Tibial nerve (tissue), 4 donors: ENCODE measurements around the gene TRABD2B. TPM values are rescaled to one million over a fixed set of nuclear protein-coding genes. Genes with fewer than 3 reads are reported as not detected.

ENCODE experiments used
- DNase-seq, 2 donors: peaks; one replicate each; pipeline ENCODE4 v3.0.0-alpha.2; 2019; ENCODE audit warnings: low spot score in 2 of 2
- H3K27ac ChIP-seq, 4 donors: fragments of 200-600 bp; sonication (generic) in 3 of 4; one replicate each; pipeline ENCODE4 v1.5.1; 2017 to 2019; ENCODE audit warnings: mild to moderate bottlenecking in 1 of 4
- H3K27me3 ChIP-seq, 2 donors: fragments of 200-600 bp; sonication (generic) in 1 of 2; one replicate each; pipeline versions ENCODE4 v1.5.1 to v1.6.0; 2017 to 2019
- H3K36me3 ChIP-seq, 3 donors: fragments of 200-600 bp; sonication (generic); one replicate each; pipeline ENCODE4 v1.5.1; 2018 to 2019
- H3K4me1 ChIP-seq, 4 donors: fragments of 200-600 bp; sonication (generic) in 3 of 4; one replicate each; pipeline ENCODE4 v1.5.1; 2017 to 2019
- H3K4me3 ChIP-seq, 4 donors: fragments of 200-600 bp; sonication (generic) in 3 of 4; one replicate each; pipeline ENCODE4 v1.5.1; 2017 to 2019; ENCODE audit warnings: mild to moderate bottlenecking in 1 of 4, moderate library complexity in 1 of 4
- H3K9me3 ChIP-seq, 4 donors: fragments of 200-600 bp; sonication (generic) in 3 of 4; one replicate each; pipeline ENCODE4 v1.5.1; 2017 to 2019
- EP300 ChIP-seq, 2 donors: sonication (generic); formaldehyde crosslinking; IDR thresholded peaks; one replicate each; pipeline ENCODE4 v1.6.1; 2017; ENCODE audit warnings: antibody characterized with exemption in 2 of 2, mild to moderate bottlenecking in 1 of 2
- POLR2A ChIP-seq, 2 donors: fragments of 450-650 bp; IDR thresholded peaks; one replicate each; pipeline ENCODE4 v1.6.1; 2017; ENCODE audit warnings: antibody characterized with exemption in 2 of 2, mild to moderate bottlenecking in 2 of 2, moderate library complexity in 2 of 2
- WGBS, 2 donors: methylation state at CpG; one replicate each; pipeline ENCODE4 v1.1.5; 2018; 5-methylcytosine and 5-hydroxymethylcytosine counted together
- total RNA-seq, 4 donors: library from RNA; depleted of rRNA; stranded (reverse); fragments of >200 nt; gene quantifications; one replicate each; pipeline ENCODE4 v1.1.0, GENCODE V29; 2016
- TF ChIP-seq, protein P1 (sequence below), 5 experiments: fragments of 200-600 bp in 3 of 5; fragments of 450-650 bp in 2 of 5; sonication (generic) in 3 of 5; IDR thresholded peaks; one replicate each; pipeline ENCODE4 v1.5.1; 2016 to 2019; ENCODE audit warnings: antibody characterized with exemption in 5 of 5, mild to moderate bottlenecking in 3 of 5, moderate library complexity in 2 of 5

TRABD2B gene
- total RNA-seq, 4 donors from 2014 or later, result 1.3 to 4.1 (median 2.3) TPM

DNA sequence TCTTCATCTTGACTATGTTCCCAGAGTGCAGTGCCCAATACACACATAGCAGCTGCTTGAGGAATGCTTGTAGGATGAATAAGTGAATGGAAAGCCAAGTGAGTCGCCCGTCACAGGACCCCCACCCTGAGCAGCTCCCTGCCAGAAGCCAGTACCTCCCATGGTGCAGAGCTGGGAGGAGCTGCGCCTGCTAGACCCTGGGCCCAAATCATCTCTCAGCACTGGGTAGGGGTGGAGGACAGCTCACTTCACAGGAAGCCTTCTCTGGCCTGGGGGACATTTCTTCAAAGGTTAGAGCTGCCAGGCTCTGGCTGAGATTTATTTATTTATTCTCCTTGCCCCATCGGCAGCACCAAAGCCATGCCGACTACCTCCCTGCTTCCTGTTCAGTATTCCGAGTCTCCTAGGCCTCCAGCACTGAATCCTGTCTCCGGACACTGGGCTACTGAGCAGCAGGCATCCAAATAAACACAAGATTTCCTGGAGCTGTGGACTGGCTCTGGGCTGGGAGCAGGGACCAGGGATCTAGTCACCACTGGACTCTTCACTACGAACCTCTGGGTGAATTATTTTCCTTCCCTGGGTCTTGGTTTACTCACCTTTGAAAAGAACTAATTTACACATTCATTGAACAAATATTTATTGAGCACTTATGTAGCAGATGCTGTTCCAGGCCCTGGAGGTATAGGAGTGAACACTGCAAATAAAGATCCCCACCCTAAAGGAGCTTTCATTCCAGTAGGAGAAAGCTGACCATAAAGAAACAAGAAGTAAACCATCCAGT, 187.7 kb downstream of the TRABD2B start:
- H3K4me1 ChIP-seq, result peaks cover 0 to 38% (median 6%) of the 10 kb centered on the region in 4 donors
- no peak for DNase-seq
- no peaks in the 10 kb centered on the region for H3K27me3 ChIP-seq
- H3K27ac ChIP-seq, result no peak overlapping the region
- 42 to 59% methylated on average over 8 of the region's 8 CpGs for WGBS, 2 donors
- no peaks in the 10 kb centered on the region for H3K9me3 ChIP-seq
- TF ChIP-seq POLR2A (IDR thresholded peaks at IDR 0.05) (no peak), EP300 (IDR thresholded peaks at IDR 0.05) (no peak)
- TF ChIP-seq, protein P1, sequence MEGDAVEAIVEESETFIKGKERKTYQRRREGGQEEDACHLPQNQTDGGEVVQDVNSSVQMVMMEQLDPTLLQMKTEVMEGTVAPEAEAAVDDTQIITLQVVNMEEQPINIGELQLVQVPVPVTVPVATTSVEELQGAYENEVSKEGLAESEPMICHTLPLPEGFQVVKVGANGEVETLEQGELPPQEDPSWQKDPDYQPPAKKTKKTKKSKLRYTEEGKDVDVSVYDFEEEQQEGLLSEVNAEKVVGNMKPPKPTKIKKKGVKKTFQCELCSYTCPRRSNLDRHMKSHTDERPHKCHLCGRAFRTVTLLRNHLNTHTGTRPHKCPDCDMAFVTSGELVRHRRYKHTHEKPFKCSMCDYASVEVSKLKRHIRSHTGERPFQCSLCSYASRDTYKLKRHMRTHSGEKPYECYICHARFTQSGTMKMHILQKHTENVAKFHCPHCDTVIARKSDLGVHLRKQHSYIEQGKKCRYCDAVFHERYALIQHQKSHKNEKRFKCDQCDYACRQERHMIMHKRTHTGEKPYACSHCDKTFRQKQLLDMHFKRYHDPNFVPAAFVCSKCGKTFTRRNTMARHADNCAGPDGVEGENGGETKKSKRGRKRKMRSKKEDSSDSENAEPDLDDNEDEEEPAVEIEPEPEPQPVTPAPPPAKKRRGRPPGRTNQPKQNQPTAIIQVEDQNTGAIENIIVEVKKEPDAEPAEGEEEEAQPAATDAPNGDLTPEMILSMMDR (IDR thresholded peaks at IDR 0.05), result no peak
- no peak overlapping the region for H3K4me3 ChIP-seq
- no peaks in the 10 kb centered on the region for H3K36me3 ChIP-seq

DNA sequence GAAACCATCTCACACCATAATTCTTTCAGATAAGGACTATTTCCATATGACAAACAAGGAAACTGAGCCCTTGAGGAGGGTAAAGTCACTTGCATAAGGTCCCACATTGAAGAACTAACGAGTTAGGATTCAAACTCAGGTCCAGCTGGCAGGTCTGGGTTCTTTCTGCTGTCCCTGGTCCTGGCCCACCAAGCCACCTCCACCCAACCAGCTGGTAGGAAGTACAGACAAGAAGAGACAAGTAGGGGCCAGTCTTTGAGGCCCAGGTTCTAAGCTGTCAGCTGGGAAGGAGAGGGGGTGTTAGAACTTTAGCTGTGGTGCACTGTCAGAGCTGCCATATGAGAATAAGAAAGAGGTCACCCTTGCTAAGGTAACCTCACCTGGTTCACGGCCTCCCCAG, 188.6 kb downstream of the TRABD2B start:
- no peaks in the 10 kb centered on the region for H3K27me3 ChIP-seq
- H3K4me3 ChIP-seq, result no peak overlapping the region
- no peak for DNase-seq
- H3K9me3 ChIP-seq, result no peaks in the 10 kb centered on the region
- no peak overlapping the region for H3K27ac ChIP-seq
- TF ChIP-seq POLR2A (IDR thresholded peaks at IDR 0.05) (no peak), EP300 (IDR thresholded peaks at IDR 0.05) (no peak)
- TF ChIP-seq, protein P1 (IDR thresholded peaks at IDR 0.05), result no peak
- no peaks in the 10 kb centered on the region for H3K36me3 ChIP-seq
- 87 to 91% methylated on average over 2 of the region's 2 CpGs for WGBS, 2 donors
- peaks cover 0 to 31% (median 1%) of the 10 kb centered on the region in 4 donors for H3K4me1 ChIP-seq

DNA sequence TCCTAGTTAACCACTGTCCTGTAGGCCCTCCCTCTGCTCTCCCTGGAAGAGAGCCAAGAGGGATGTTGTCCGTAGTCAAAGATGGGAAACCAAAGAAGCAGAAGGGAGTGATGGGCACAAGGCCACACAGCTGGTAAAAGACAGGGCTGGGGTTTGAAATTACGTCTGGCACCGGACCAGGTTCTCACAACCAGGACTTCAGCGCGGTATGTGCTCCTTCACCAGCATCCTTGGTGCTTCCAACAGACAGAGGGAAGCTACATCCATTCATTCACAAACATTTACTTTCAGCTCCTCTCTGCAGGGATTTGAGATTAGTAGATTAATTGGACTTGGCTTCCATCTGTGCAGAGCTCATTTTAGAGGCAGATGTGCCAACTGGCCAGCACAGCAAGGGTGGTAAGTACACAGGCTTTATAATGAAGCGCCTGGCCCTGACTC, 191.2 kb downstream of the TRABD2B start:
- H3K27ac ChIP-seq, result no peak overlapping the region
- DNase-seq, result no peak
- no peak overlapping the region for H3K4me3 ChIP-seq
- TF ChIP-seq EP300 (IDR thresholded peaks at IDR 0.05) (no peak), POLR2A (IDR thresholded peaks at IDR 0.05) (no peak)
- TF ChIP-seq, protein P1 (IDR thresholded peaks at IDR 0.05), result no peak
- no peaks in the 10 kb centered on the region for H3K27me3 ChIP-seq
- H3K4me1 ChIP-seq, result peaks cover 0 to 17% (median 0%) of the 10 kb centered on the region in 4 donors
- H3K36me3 ChIP-seq, result peaks cover 0 to 6% (median 0%) of the 10 kb centered on the region in 3 donors
- no peaks in the 10 kb centered on the region for H3K9me3 ChIP-seq
- WGBS, 2 donors, result 59 to 63% methylated on average over 6 of the region's 6 CpGs

DNA sequence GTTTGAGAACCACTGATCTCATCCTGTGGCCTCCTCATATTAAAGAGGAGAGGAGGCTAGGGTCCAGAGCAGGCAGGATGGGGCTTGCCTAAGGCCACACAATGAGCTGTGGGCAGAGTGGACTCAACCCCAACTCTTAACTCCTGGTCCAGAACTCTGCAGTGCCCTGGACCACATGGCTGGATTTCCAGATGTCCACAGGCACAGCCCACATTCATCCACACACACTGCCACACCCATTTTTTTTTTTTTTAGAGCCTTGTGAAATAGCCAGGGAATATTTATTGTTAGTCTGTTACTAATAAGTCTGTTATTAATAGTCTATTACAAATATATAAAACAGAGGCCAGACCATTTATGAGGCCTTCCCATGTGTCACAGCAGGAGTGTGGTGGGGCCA, 192.2 kb downstream of the TRABD2B start:
- DNase-seq, result no peak
- TF ChIP-seq EP300 (IDR thresholded peaks at IDR 0.05) (no peak), POLR2A (IDR thresholded peaks at IDR 0.05) (no peak)
- TF ChIP-seq, protein P1 (IDR thresholded peaks at IDR 0.05), result no peak
- H3K27me3 ChIP-seq, result no peaks in the 10 kb centered on the region
- H3K4me3 ChIP-seq, result no peak overlapping the region
- H3K4me1 ChIP-seq, result peaks cover 0 to 15% (median 0%) of the 10 kb centered on the region in 4 donors
- H3K27ac ChIP-seq, result no peak overlapping the region
- H3K36me3 ChIP-seq, result peaks cover 0 to 16% (median 0%) of the 10 kb centered on the region in 3 donors
- no peaks in the 10 kb centered on the region for H3K9me3 ChIP-seq

DNA sequence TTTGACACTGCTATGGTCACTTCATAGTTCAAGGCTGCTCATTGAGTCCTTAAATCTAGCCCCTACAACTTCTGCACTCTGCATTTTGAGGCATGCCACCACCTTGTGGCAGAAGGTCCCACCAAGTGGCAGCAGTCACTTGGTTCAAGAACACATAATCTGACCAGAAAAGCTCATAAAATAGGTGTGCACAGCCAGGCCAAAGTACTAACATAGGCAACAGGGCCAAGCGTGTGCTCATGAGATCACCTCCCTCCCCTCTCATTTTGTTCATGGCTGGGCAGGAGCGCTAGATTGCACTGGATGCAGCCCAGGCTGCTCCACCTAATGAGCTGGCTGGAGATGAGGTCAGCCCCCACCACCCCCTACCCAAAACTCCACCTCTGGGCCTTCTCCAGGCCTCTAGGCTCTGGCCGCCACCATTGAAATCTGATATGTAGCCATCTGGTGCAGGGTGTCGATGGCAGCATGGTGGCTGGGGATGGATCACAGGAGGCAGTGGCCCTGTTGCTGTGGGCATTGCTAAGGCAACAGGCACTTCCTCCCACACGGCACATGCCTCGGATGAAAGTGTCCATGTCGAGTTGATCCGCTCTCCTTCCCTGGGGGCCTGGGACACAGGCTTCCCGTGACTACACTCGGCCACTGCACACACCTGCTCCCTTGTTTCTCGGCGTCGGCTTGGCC, 193.2 kb downstream of the TRABD2B start:
- peaks cover 0 to 26% (median 0%) of the 10 kb centered on the region in 3 donors for H3K36me3 ChIP-seq
- WGBS, 2 donors, result 85% methylated on average over 13 of the region's 13 CpGs
- H3K4me3 ChIP-seq, result no peak overlapping the region
- peaks cover 0 to 15% (median 0%) of the 10 kb centered on the region in 4 donors for H3K4me1 ChIP-seq
- no peaks in the 10 kb centered on the region for H3K27me3 ChIP-seq
- H3K27ac ChIP-seq, result no peak overlapping the region
- H3K9me3 ChIP-seq, result no peaks in the 10 kb centered on the region
- no peak for DNase-seq
- TF ChIP-seq, protein P1 (IDR thresholded peaks at IDR 0.05), result no peak
- TF ChIP-seq POLR2A (IDR thresholded peaks at IDR 0.05) (no peak), EP300 (IDR thresholded peaks at IDR 0.05) (no peak)
